Anterior cingulate cortex (tissue), 58 donors: ENCODE data around the gene USP24.
"Not testable (repeated sequence)": the region's sequence is repeated elsewhere in the genome, so short reads cannot be mapped to it uniquely, and the experiment has no call there.

Source experiments
- DNase-seq, 58 donors: peaks; one replicate each; lab custom pipeline; 2025; lab: John Stamatoyannopoulos, UW

Gene USP24

GRCh38 chr1:55231745-55232144 lies 16.6 kb upstream of the USP24 start:
- DNase-seq, result no peak

DNA sequence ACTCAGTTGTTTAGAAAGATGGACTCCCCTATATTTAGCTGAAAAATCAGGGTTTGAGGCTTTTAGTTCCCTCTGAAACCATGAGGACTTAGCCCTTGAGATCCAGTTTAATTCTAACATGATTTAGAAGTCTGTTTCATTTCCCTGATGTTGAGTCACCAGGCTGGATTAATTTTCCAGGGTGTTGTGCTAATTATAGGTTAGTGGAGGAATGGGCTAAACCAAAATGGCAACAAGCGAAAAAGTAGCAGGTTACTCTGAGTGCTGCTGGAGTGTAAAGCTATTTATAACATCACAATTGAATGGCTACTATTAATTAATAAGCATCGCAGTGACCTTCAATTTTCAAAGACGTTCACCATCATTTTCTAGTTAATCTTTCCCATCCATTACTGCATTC lies 15.5 kb upstream of the USP24 start:
- no peak for DNase-seq

- not testable (repeated sequence) for DNase-seq
These were observed 14.6 kb upstream of the USP24 start for GRCh38 chr1:55229726-55230125.

DNA sequence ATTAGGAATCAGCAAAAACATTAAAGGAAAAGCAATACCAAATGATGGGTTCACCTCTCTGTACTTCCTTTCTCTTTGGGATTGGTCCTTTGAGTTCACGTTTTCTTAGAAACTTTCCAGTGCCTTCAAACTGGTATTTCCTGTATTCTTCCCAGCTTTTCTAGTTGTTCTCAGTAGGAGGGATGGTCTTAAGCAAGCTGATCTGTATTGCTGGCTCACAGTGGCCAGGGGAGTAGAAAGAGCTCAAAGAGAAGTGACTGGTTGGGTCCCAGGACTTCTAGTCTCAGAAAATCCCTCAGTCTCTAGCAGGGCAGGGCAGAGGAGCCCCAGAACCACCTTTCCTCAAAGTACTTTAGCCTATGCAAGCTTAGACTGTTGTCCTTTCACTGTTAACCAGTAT lies 10.1 kb upstream of the USP24 start:
- DNase-seq, result no peak

- no peak for DNase-seq
These were observed 9.6 kb upstream of the USP24 start for GRCh38 chr1:55224729-55225128.

DNA sequence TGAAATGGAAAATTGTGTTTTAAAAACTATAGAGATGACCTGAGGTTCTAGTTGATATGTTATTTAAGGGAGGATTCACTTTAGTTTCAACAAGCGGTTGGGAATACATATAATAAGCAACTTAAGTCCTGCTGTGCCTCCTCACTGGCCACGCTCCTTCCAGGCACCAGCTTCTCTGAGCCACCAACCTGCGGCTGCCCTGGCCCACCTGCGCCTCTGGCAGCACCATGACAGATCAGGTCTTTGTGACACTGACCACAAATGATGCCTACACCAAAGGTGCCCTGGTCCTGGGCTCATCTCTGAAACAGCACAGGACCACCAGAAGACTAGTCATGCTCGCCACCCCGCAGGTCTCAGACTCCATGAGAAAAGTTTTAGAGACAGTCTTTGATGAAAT lies 7.0 kb upstream of the USP24 start:
- DNase-seq, result no peak

GRCh38 chr1:55217226-55217986 lies 2.2 kb upstream of the USP24 start:
- DNase-seq, result peak in 3 of 58 donors; percentile 2 to 55 (median 26)

DNA sequence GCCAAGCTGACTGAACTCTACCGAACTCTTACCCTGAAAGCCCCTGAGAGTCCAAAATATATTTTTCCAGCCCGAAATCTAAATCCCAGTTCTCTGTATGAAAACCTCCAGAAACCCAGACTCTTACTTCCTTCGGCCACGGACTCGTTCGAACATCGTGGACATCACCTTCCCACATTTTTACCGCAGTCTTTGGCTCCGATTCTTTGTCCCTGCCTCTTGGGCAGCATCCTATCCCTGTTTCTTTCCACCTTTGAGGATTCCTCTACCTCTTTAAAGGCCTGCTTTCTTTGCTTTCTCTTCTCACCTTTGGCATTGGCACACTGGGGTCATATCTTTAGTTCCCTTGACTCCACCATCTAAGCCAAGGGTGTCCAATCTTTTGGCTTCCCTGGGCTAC lies 932 bp upstream of the USP24 start:
- DNase-seq, result peak in 1 of 58 donors; percentile 46

- DNase-seq, result peak in 45 of 58 donors; percentile 28 to 82 (median 58)
These were observed 300 bp downstream of the USP24 start for GRCh38 chr1:55214934-55215193.

DNA sequence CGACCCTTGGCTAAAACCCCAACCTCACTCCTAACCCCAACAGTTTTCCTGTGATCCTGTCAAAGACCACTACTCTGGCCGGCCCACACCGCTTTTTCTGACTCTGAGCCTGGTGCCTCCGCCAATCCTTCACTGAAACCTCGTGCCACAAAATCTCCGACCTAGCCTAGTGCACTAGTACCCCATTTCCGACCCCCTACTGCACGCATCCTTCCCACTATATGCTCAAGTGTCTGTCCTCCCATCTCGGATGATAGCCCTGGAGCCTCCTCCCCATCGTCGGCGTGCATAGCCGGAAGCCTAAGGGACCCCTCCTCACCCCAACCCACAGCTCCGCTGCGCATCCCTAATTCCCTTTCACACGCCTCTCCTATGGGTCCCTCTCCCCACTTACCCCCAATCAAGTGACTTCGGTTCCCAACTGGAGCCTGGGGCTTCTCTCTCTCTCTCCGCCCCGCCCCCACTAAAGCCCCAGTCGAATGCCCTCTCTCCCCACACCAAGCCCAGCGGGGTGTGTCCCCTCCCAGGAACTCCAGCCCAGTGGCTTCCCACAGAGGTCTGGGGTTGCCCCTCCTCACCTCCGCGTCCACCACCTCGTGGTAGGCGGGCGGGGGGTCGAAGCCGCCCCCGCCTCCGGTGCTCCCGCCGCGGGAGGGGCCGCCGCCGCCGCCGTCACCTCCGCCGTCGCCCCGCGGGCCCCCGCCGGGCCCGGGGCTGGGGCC lies 791 bp downstream of the USP24 start:
- peak in 40 of 58 donors; percentile 14 to 77 (median 52) for DNase-seq

- peak in 6 of 58 donors; percentile 24 to 54 (median 38) for DNase-seq
These were observed 1.3 kb downstream of the USP24 start for GRCh38 chr1:55213885-55214211.

GRCh38 chr1:55213151-55213884 lies 1.8 kb downstream of the USP24 start:
- DNase-seq, result no peak

- peak in 1 of 58 donors; percentile 3 for DNase-seq
These were observed 2.6 kb downstream of the USP24 start for GRCh38 chr1:55212349-55213150.

- DNase-seq, result no peak
These were observed 3.3 kb downstream of the USP24 start for GRCh38 chr1:55211863-55212262.

DNA sequence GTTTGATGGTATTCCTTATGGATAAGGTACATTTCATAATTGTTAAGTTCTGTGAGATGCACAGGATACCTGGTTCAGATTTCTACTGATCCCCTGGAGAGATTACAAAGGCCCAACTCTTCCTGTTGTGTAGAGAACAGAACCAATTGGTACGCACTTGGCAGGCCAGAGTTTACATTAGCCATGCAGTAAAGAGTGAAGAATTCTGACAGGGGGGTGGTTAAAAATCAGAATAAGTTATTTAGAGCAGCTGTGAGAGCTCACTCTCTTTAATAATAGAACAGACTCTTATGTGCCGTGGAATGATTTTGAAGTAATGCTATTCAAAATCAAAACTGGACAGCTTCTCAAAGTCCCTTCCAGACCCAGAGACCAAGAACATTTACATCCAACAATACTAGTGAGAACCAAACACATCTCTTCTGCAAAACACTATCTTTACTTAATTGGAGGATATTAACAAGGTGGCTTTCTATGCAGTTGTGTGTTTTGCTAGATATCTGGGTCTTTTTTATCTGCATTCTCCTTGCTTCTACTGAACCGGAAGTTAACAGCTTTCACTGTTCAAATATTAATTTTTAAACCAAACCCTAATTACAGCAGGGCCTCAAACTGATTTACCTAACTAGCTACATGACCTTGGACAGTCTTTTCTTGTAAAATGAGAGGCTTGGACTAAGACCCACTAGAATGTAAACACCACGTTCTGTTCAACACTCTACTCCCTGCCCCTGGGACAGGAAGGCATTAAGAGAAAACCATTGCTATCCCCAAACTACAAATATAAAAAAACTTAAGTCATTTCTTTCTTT lies 4.0 kb downstream of the USP24 start:
- no peak for DNase-seq

DNA sequence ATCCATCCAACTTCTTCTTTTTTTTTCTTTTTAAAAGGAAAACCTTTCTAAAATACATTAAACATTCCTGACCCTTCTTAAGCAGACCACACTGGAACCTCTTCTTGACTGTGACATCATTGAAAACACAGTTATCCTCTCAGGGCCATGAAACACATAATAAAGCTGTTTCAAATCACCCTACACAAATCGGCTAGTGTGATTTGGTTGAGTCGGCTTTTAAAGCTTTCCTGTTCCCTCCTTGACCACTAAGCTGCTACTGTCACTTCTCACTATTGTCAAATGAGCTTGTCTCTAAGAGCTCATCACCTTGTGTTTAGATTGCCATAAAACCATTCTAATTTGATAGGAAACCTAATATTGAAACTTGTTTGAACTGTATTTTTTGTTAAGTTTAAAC lies 5.9 kb downstream of the USP24 start:
- no peak for DNase-seq

GRCh38 chr1:55206210-55206609 lies 9.0 kb downstream of the USP24 start:
- no peak for DNase-seq

DNA sequence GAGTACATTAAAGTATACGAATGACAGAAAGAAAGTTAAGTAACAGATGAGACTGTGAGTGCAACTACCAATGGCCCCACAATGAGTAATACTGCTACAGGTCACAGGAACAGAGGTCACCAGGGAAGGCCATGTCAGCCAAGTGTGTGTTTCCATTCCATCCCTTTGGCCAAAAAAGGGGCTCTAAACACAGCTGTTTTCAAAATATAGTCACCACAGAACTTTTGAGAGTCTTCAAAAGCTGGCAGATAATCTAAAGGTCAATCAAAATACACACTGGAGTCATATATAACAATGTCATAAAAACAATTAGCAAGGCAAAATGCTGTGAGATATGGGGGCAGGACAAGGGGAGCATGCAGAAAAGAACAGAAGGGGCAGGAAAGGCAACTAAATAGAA lies 10.2 kb downstream of the USP24 start:
- no peak for DNase-seq

- DNase-seq, result no peak
These were observed 12.1 kb downstream of the USP24 start for GRCh38 chr1:55203064-55203463.

DNA sequence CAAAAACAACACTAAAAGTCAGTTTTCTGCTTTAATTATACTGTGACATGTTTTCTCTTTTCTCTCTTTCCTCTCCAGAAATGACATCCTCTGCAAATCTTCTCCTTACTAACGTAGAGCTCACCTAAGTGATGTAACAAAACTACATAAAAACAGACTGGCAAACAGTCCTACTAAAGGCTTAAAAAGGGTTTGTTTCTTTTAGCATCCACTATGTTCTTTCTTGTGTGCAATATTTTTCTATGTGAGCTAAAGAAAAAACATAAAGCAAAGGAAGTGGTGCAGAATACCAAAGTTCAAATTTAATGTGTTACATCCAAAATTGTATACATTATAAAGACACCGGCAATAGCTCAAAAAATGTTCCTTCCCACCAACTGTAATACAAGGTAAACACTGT lies 14.5 kb downstream of the USP24 start:
- DNase-seq, result no peak
